Mesenchymal stem cell (in vitro differentiated cells and primary cell): ENCODE results near the gene SUMO3.

Experiments
- DNase-seq: peaks from one replicate; pipeline ENCODE4 v3.0.0-alpha.2; 2013
- H2AFZ ChIP-seq: one replicate; pipeline ENCODE4 v1.6.1; 2013; ENCODE audit warnings: low read depth, mild to moderate bottlenecking, control low read depth, inconsistent platforms, low read length, moderate library complexity
- H2AK5ac ChIP-seq: 2 replicates; pipeline ENCODE4 v1.6.1; 2013; ENCODE audit warnings: low read length, moderate library complexity, mild to moderate bottlenecking, inconsistent platforms; ENCODE audit not compliant: severe bottlenecking
- H2BK120ac ChIP-seq: one replicate; pipeline ENCODE4 v1.6.1; 2013; ENCODE audit warnings: low read depth, mild to moderate bottlenecking, inconsistent platforms, low read length, moderate library complexity
- H2BK12ac ChIP-seq, 2 experiments: one replicate each; pipeline ENCODE4 v1.6.1; 2013; ENCODE audit warnings: inconsistent platforms in 2 of 2, low read length in 2 of 2, mild to moderate bottlenecking in 2 of 2, moderate library complexity in 2 of 2, control low read depth in 1 of 2
- H2BK15ac ChIP-seq: one replicate; pipeline ENCODE4 v1.6.1; 2013; ENCODE audit warnings: mild to moderate bottlenecking, low read depth, inconsistent platforms; ENCODE audit not compliant: poor library complexity, severe bottlenecking
- H2BK5ac ChIP-seq: 2 replicates; pipeline ENCODE4 v1.6.1; 2013; ENCODE audit warnings: low read depth, mild to moderate bottlenecking, low read length, control low read depth, inconsistent platforms; ENCODE audit not compliant: poor library complexity, severe bottlenecking
- H3K14ac ChIP-seq, 2 experiments: one replicate each; pipeline ENCODE4 v1.6.1; 2013; ENCODE audit warnings: inconsistent platforms in 2 of 2, low read length in 2 of 2, control low read depth in 1 of 2, mild to moderate bottlenecking in 1 of 2, moderate library complexity in 1 of 2
- H3K18ac ChIP-seq, 2 experiments: one replicate each; pipeline ENCODE4 v1.6.1; 2013; ENCODE audit warnings: inconsistent platforms in 2 of 2, low read length in 2 of 2, control low read depth in 1 of 2, low read depth in 1 of 2, mild to moderate bottlenecking in 1 of 2
- H3K23ac ChIP-seq, 2 experiments: one replicate each; pipeline ENCODE4 v1.6.1; 2013; ENCODE audit warnings: inconsistent platforms in 2 of 2, low read length in 2 of 2, mild to moderate bottlenecking in 2 of 2, moderate library complexity in 2 of 2, control low read depth in 1 of 2
- H3K27ac ChIP-seq: 2 replicates; pipeline ENCODE4 v1.5.1; 2013; ENCODE audit warnings: mild to moderate bottlenecking, moderate library complexity, low read length, control low read depth, inconsistent platforms; ENCODE audit not compliant: poor library complexity, severe bottlenecking
- H3K27me3 ChIP-seq, 2 experiments: 2 replicates each; pipeline versions ENCODE4 v1.6.1 to v1.7.0; 2013; ENCODE audit warnings: low read length in 2 of 2, mild to moderate bottlenecking in 2 of 2, moderate library complexity in 2 of 2, control low read depth in 1 of 2, inconsistent platforms in 1 of 2; ENCODE audit not compliant: control insufficient read depth in 1 of 2, insufficient read depth in 1 of 2
- H3K36me3 ChIP-seq, 2 experiments: 2 replicates each; pipeline versions ENCODE4 v1.6.1 to v1.7.0; 2013; ENCODE audit warnings: low read length in 2 of 2, control low read depth in 1 of 2, inconsistent platforms in 1 of 2, low read depth in 1 of 2, mild to moderate bottlenecking in 1 of 2; ENCODE audit not compliant: insufficient read depth in 2 of 2, control insufficient read depth in 1 of 2
- H3K4ac ChIP-seq, 2 experiments: one replicate each; pipeline ENCODE4 v1.6.1; 2013; ENCODE audit warnings: inconsistent platforms in 2 of 2, low read length in 2 of 2, mild to moderate bottlenecking in 2 of 2, moderate library complexity in 2 of 2, control low read depth in 1 of 2, low read depth in 1 of 2
- H3K4me1 ChIP-seq: 2 replicates; pipeline ENCODE4 v1.6.1; 2013; ENCODE audit warnings: low read depth, low read length, control low read depth; ENCODE audit not compliant: control insufficient read depth, insufficient read depth
- H3K4me2 ChIP-seq: 2 replicates; pipeline ENCODE4 v1.6.1; 2013; ENCODE audit warnings: low read length, mild to moderate bottlenecking, inconsistent platforms; ENCODE audit not compliant: poor library complexity, severe bottlenecking
- H3K4me3 ChIP-seq, 2 experiments: 2 replicates each; pipeline versions ENCODE4 v1.5.1 to v1.7.0; 2013; ENCODE audit warnings: low read length in 2 of 2, mild to moderate bottlenecking in 2 of 2, control low read depth in 1 of 2, low read depth in 1 of 2; ENCODE audit not compliant: insufficient read depth in 1 of 2
- H3K79me1 ChIP-seq: replicated peaks from 2 replicates; pipeline ENCODE4 v1.6.1; 2013; ENCODE audit warnings: mild to moderate bottlenecking, control low read depth, low read length, inconsistent platforms; ENCODE audit not compliant: poor library complexity, severe bottlenecking
- H3K9ac ChIP-seq: 2 replicates; pipeline ENCODE4 v1.7.0; 2013; ENCODE audit warnings: mild to moderate bottlenecking, low read length, moderate library complexity
- H3K9me3 ChIP-seq: 2 replicates; pipeline ENCODE4 v1.7.0; 2013; ENCODE audit warnings: mild to moderate bottlenecking, low read length; ENCODE audit not compliant: control insufficient read depth
- H4K8ac ChIP-seq: one replicate; pipeline ENCODE4 v1.6.1; 2013; ENCODE audit warnings: inconsistent platforms, mild to moderate bottlenecking, low read length, moderate library complexity
- H4K91ac ChIP-seq: one replicate; pipeline ENCODE4 v1.6.1; 2013; ENCODE audit warnings: mild to moderate bottlenecking, low read length, inconsistent platforms
- WGBS: methylation state at CpG from one replicate; pipeline ENCODE4 v1.1.7; 2013; ENCODE audit warnings: mixed read lengths; 5-methylcytosine and 5-hydroxymethylcytosine counted together

Gene SUMO3

GRCh38 chr21:44829507-44830092 lies 11.7 kb upstream of the SUMO3 start:
- H3K4ac ChIP-seq: no peak overlapping the region
- no peaks in the 10 kb centered on the region for H3K4me1 ChIP-seq
- no peak overlapping the region for H3K4me3 ChIP-seq
- H2AK5ac ChIP-seq: no peak overlapping the region
- no peak overlapping the region for H2BK15ac ChIP-seq
- H3K23ac ChIP-seq: no peak overlapping the region
- WGBS: 22% methylated on average over 1 of the region's 2 CpGs
- H3K27ac ChIP-seq: no peak overlapping the region
- H3K27me3 ChIP-seq: peaks cover 8 to 16% of the 10 kb centered on the region in 2 experiments
- H3K14ac ChIP-seq: no peak overlapping the region
- H4K91ac ChIP-seq: no peak overlapping the region
- H3K4me2 ChIP-seq: no peak overlapping the region
- DNase-seq: no peak
- H3K9me3 ChIP-seq: peaks cover 35% of the 10 kb centered on the region
- no peak overlapping the region for H4K8ac ChIP-seq
- no peak overlapping the region for H3K18ac ChIP-seq
- H2AFZ ChIP-seq: no peak overlapping the region
- H2BK120ac ChIP-seq: no peak overlapping the region
- H2BK5ac ChIP-seq: no peak overlapping the region
- no peaks in the 10 kb centered on the region for H3K36me3 ChIP-seq
- H3K79me1 ChIP-seq: no peaks in the 10 kb centered on the region
- no peak overlapping the region for H2BK12ac ChIP-seq
- H3K9ac ChIP-seq: no peak overlapping the region

- Histone ChIP-seq H3K79me1 (no peaks in the 10 kb centered on the region), H3K4me1 (no peaks in the 10 kb centered on the region), H2BK5ac (no peak overlapping the region), H4K8ac (no peak overlapping the region), H3K18ac (no peak overlapping the region), H3K9me3 (peaks cover 38% of the 10 kb centered on the region), H2AK5ac (no peak overlapping the region), H3K27ac (no peak overlapping the region), H3K27me3 (peaks cover 7 to 8% of the 10 kb centered on the region in 2 experiments), H3K4me3 (no peak overlapping the region), H3K9ac (no peak overlapping the region), H3K23ac (no peak overlapping the region), H4K91ac (no peak overlapping the region), H3K36me3 (no peaks in the 10 kb centered on the region), H3K4me2 (no peak overlapping the region), H2AFZ (no peak overlapping the region), H3K14ac (no peak overlapping the region), H3K4ac (no peak overlapping the region), H2BK15ac (no peak overlapping the region), H2BK120ac (no peak overlapping the region), H2BK12ac (no peak overlapping the region)
- WGBS: 78% methylated on average over 3 of the region's 4 CpGs
- peak; percentile 12 for DNase-seq
These were observed 10.6 kb upstream of the SUMO3 start for GRCh38 chr21:44828362-44829056.

- peaks cover 6% of the 10 kb centered on the region for H3K4me1 ChIP-seq
- H3K27me3 ChIP-seq: no peaks in the 10 kb centered on the region
- H3K9me3 ChIP-seq: peaks cover 46% of the 10 kb centered on the region
- no peak overlapping the region for H2BK15ac ChIP-seq
- no peak overlapping the region for H3K18ac ChIP-seq
- H2BK5ac ChIP-seq: no peak overlapping the region
- H3K27ac ChIP-seq: no peak overlapping the region
- H2BK12ac ChIP-seq: no peak overlapping the region
- H4K91ac ChIP-seq: no peak overlapping the region
- no peak overlapping the region for H3K14ac ChIP-seq
- H2AK5ac ChIP-seq: no peak overlapping the region
- no peak overlapping the region for H3K4me2 ChIP-seq
- no peak overlapping the region for H2AFZ ChIP-seq
- no peak overlapping the region for H3K4ac ChIP-seq
- DNase-seq: no peak
- peaks cover 0 to 4% of the 10 kb centered on the region in 2 experiments for H3K36me3 ChIP-seq
- H4K8ac ChIP-seq: no peak overlapping the region
- 93% methylated on average over 1 of the region's 1 CpG for WGBS
- H3K23ac ChIP-seq: no peak overlapping the region
- H3K4me3 ChIP-seq: no peak overlapping the region
- no peak overlapping the region for H2BK120ac ChIP-seq
- no peak overlapping the region for H3K9ac ChIP-seq
- H3K79me1 ChIP-seq: peaks cover 3% of the 10 kb centered on the region
These were observed 5.4 kb upstream of the SUMO3 start for GRCh38 chr21:44823179-44823660.

DNA sequence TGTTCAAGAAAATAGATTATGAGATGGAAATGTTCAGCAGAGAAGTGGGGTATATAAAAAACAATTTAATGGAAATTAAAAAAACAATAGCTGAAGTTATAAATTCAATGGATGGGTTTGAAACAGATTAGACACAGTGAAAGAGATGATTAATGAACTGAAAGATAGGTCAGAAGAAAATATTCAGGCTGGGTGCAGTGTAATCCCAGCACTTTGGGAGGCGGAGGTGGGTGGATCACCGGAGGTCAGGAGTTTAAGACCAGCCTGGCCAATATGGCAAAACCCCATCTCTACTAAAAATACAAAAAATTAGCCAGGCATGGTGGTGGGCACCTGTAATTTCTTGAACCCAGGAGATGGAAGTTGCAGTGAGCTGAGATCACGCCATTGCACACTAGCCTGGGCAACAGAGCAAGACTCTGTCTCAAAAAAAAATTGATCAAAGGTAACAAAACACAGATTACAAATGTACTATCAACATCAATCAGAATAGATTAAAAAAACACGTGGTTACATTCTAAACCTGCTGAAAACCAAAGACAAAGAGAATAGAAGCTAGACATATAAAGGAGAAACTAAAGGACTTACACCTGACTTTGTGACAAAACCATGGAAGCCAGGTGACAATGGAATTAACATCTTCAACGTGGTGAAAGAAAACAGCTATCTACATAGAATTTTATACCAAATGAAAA lies 4.8 kb upstream of the SUMO3 start:
- Histone ChIP-seq H3K4me1 (peaks cover 6% of the 10 kb centered on the region), H3K14ac (no peak overlapping the region), H3K27me3 (no peaks in the 10 kb centered on the region), H3K27ac (no peak overlapping the region), H4K91ac (no peak overlapping the region), H3K18ac (no peak overlapping the region), H3K4me3 (no peak overlapping the region), H2AFZ (no peak overlapping the region), H3K4ac (no peak overlapping the region), H3K9me3 (peaks cover 40% of the 10 kb centered on the region), H3K9ac (no peak overlapping the region), H3K36me3 (peaks cover 0 to 4% of the 10 kb centered on the region in 2 experiments), H2AK5ac (no peak overlapping the region), H2BK120ac (no peak overlapping the region), H2BK12ac (no peak overlapping the region), H2BK15ac (no peak overlapping the region), H3K23ac (no peak overlapping the region), H2BK5ac (no peak overlapping the region), H4K8ac (no peak overlapping the region), H3K4me2 (no peak overlapping the region), H3K79me1 (peaks cover 3% of the 10 kb centered on the region)
- 95% methylated on average over 1 of the region's 5 CpGs for WGBS
- DNase-seq: peak; percentile 12
